ENCODE data around the gene RBM6. TPM values are rescaled to one million over a fixed set of nuclear protein-coding genes. Genes with fewer than 3 reads are reported as not detected.

Gene RBM6
- total and polyA plus RNA-seq, 9 of the 15 experiments (the other 6 are each of a cell fraction or from before 2014, with no cell fraction given) = 19.9 to 82.2 (median 57.8) TPM

- intact Hi-C loops (cut with micrococcal nuclease) (loop anchor here (1.0 to 5.0 kb wide), 3 partner anchors 33 to 151 kb away; no protein-coding TSS in a partner anchor), in situ Hi-C loops (cut with MboI) (loop anchor here (5.0 kb wide), 1 partner anchor 61 kb away; no protein-coding TSS in a partner anchor)
- Histone ChIP-seq H3K36me3 (ENCODE audit: control insufficient read depth, insufficient read depth, low read length) (peaks cover 41% of the 10 kb centered on the region), H3K27me3 (ENCODE audit: control insufficient read depth in 2 of 2, insufficient read depth in 2 of 2, low read length in 2 of 2) (no peaks in the 10 kb centered on the region), H4K20me1 (replicated peaks; ENCODE audit: control insufficient read depth, insufficient read depth, low read length) (peaks cover 12% of the 10 kb centered on the region), H3K4me3 (no peak overlapping the region), H3K9me1 (ENCODE audit: control insufficient read depth, insufficient read depth, low read length) (no peaks in the 10 kb centered on the region), H3K4me1 (replicated peaks in 1 of 2; ENCODE audit: control insufficient read depth in 2 of 2, insufficient read depth in 2 of 2, low read length in 2 of 2) (peaks cover 0 to 9% of the 10 kb centered on the region in 2 experiments; a peak in 2 of 5 replicates), H3K4me2 (ENCODE audit: insufficient read depth, low read length) (no peak overlapping the region), H3K9me3 (replicated peaks; ENCODE audit: control insufficient read depth, insufficient read depth, low read depth, low read length) (no peaks in the 10 kb centered on the region), H3K9ac (ENCODE audit: insufficient read depth in 1 of 2, low read depth in 2 of 2, low read length in 2 of 2) (no peak overlapping the region), H2AFZ (ENCODE audit: low read depth, low read length) (no peak overlapping the region), H3K79me2 (ENCODE audit: control insufficient read depth, insufficient read depth, low read length) (no peaks in the 10 kb centered on the region), H3K27ac (ENCODE audit: extremely low read depth, low read depth, low read length) (no peak overlapping the region)
- FAIRE-seq = peak; percentile 92
- peak; percentile 96 for ATAC-seq
- 30% methylated on average over 13 of the region's 13 CpGs for WGBS (ENCODE audit: insufficient coverage, low coverage, missing lambda C conversion rate)
- BruUV-seq (replicated peaks) = no TSS peak
- ChIA-PET CTCF (ENCODE audit: low intra/inter-chr PET ratio) (interaction anchor here (0.5 to 4.4 kb wide), 5 partner anchors 68 to 106 kb away, joined by 3 to 34 read pairs (median 5); no protein-coding TSS in a partner anchor), POLR2A (interaction anchor here (0.6 to 3.3 kb wide), 7 partner anchors 14 to 70 kb away, joined by 3 to 12 read pairs (median 4); partner anchors contain the start of gene GNAT1)
- peak; percentile 77 to 83 (median 80) for DNase-seq (ENCODE audit: extremely low read depth in 1 of 4, low spot score in 3 of 4)
- TF ChIP-seq PHB (CRISPR knock-in tag; IDR thresholded peaks at IDR 0.05) = 0 out of 2 replicates have a peak, but pooled peaks have one; percentile 23
- no peak for TF ChIP-seq MITF (IDR thresholded peaks at IDR 0.05)
- peak; percentile 61 for TF ChIP-seq CTCFL (IDR thresholded peaks at IDR 0.05; ENCODE audit: borderline replicate concordance, insufficient read depth, low read depth, low read length, poor library complexity, severe bottlenecking)
- TF ChIP-seq ARID3B (CRISPR knock-in tag; IDR thresholded peaks at IDR 0.05; ENCODE audit: borderline replicate concordance) = no peak
- TF ChIP-seq NR3C1 (CRISPR knock-in tag; IDR thresholded peaks at IDR 0.05) = no peak
- peak in 1 of 3 experiments; percentile 3 for TF ChIP-seq YY1 (IDR thresholded peaks at IDR 0.05; ENCODE audit: borderline replicate concordance in 1 of 3, control insufficient read depth in 1 of 3, extremely low read depth in 1 of 3, insufficient read depth in 3 of 3, insufficient read length in 1 of 3, insufficient replicate concordance in 2 of 3, low read depth in 1 of 3, low read length in 2 of 3)
- peak; percentile 68 to 83 (median 80) for TF ChIP-seq CTCF (IDR thresholded peaks at IDR 0.05 in 2 of 3, conservative IDR thresholded peaks at IDR 0.05 in 1 of 3; ENCODE audit: insufficient read depth in 2 of 3, low read depth in 1 of 3, low read length in 3 of 3)
- TF ChIP-seq RAD21 (CRISPR knock-in tag; conservative IDR thresholded peaks at IDR 0.05 in 1 of 2, IDR thresholded peaks at IDR 0.05 in 1 of 2) = peak; percentile 56 to 81
- peak; percentile 59 for TF ChIP-seq STAG1 (CRISPR knock-in tag; IDR thresholded peaks at IDR 0.05; ENCODE audit: borderline replicate concordance)
- TF ChIP-seq POLR2G (IDR thresholded peaks at IDR 0.05; ENCODE audit: low read depth, low read length) = peak; percentile 71
These were observed 181.4 kb downstream of the RBM6 start for GRCh38 chr3:50121072-50122032.
